ENCODE measurements around the gene RCSD1. TPM values are rescaled to one million over a fixed set of nuclear protein-coding genes. Genes with fewer than 3 reads are reported as not detected.
"Not testable (repeated sequence)": the region's sequence is repeated elsewhere in the genome, so short reads cannot be mapped to it uniquely, and the experiment has no call there.

The RCSD1 gene
- polyA plus RNA-seq, 1 experiment, result not detected

GRCh38 chr1:167737169-167737568 lies 107.1 kb downstream of the RCSD1 start:
- H3K9me3 ChIP-seq (ENCODE audit: control insufficient read depth, insufficient read depth, low read length), result no peaks in the 10 kb centered on the region; the same call in 1 of the 2 replicates
- ChIA-PET CTCF (no interaction called here), POLR2A (no interaction called here)
- H3K27ac ChIP-seq (ENCODE audit: low read depth, low read length), result no peak overlapping the region
- no peaks in the 10 kb centered on the region for H3K27me3 ChIP-seq (ENCODE audit: control insufficient read depth, insufficient read depth, low read length)
- TF ChIP-seq CTCF (IDR thresholded peaks at IDR 0.05; ENCODE audit: low read depth, low read length), result no peak
- no peak for DNase-seq (ENCODE audit: low read depth, low spot score)
- H3K4me3 ChIP-seq (ENCODE audit: low read depth, low read length), result no peak overlapping the region

GRCh38 chr1:167738158-167738557 lies 108.1 kb downstream of the RCSD1 start:
- ChIA-PET POLR2A (no interaction called here), CTCF (no interaction called here)
- no peak for DNase-seq (ENCODE audit: low read depth, low spot score)
- Histone ChIP-seq H3K27me3 (ENCODE audit: control insufficient read depth, insufficient read depth, low read length) (no peaks in the 10 kb centered on the region), H3K9me3 (ENCODE audit: control insufficient read depth, insufficient read depth, low read length) (no peaks in the 10 kb centered on the region; the same call in 1 of the 2 replicates), H3K4me3 (ENCODE audit: low read depth, low read length) (no peak overlapping the region), H3K27ac (ENCODE audit: low read depth, low read length) (no peak overlapping the region)
- no peak for TF ChIP-seq CTCF (IDR thresholded peaks at IDR 0.05; ENCODE audit: low read depth, low read length)

DNA sequence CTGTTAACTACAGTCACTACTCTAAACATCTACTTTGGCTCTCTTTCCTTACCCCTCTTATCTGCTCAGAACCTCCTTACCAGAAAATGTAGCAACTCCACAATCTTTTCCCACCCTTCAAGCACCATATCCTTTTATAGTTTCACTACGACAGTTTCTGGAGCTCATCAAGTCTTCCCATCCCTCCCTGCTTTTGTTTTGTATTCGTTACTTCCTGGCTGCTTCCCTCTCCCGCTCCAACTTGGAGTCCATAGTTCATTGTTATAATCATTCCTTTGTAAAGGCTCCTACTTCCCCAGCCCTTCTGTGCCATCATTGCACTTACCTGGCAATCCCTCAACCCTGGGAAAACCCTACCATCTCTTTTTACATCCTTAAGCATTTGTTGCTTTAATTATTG lies 109.7 kb downstream of the RCSD1 start:
- no peak overlapping the region for H3K4me3 ChIP-seq (ENCODE audit: low read depth, low read length)

GRCh38 chr1:167741103-167741502 lies 111.1 kb downstream of the RCSD1 start:
- H3K9me3 ChIP-seq (ENCODE audit: control insufficient read depth, insufficient read depth, low read length); POLR2A ChIA-PET; H3K4me3 ChIP-seq (ENCODE audit: low read depth, low read length); H3K27me3 ChIP-seq (ENCODE audit: control insufficient read depth, insufficient read depth, low read length); H3K27ac ChIP-seq (ENCODE audit: low read depth, low read length); DNase-seq (ENCODE audit: low read depth, low spot score): not testable (repeated sequence)
- CTCF ChIA-PET, result interaction anchor here (0.7 to 3.2 kb wide), 2 partner anchors 26 to 81 kb away, joined by 5 to 12 read pairs; no protein-coding TSS in a partner anchor

More for the DNA sequence above, 109.7 kb downstream of the RCSD1 start:
- no peak overlapping the region for H3K27ac ChIP-seq (ENCODE audit: low read depth, low read length)
- DNase-seq (ENCODE audit: low read depth, low spot score), result no peak
- H3K9me3 ChIP-seq (ENCODE audit: control insufficient read depth, insufficient read depth, low read length), result no peaks in the 10 kb centered on the region; the same call in 1 of the 2 replicates
- CTCF ChIA-PET, result interaction anchor here (0.6 to 3.2 kb wide), 4 partner anchors 25 to 517 kb away, joined by 3 to 12 read pairs (median 5); no protein-coding TSS in a partner anchor
- POLR2A ChIA-PET, result no interaction called here
- no peak for TF ChIP-seq CTCF (IDR thresholded peaks at IDR 0.05; ENCODE audit: low read depth, low read length)
- H3K27me3 ChIP-seq (ENCODE audit: control insufficient read depth, insufficient read depth, low read length), result no peaks in the 10 kb centered on the region

DNA sequence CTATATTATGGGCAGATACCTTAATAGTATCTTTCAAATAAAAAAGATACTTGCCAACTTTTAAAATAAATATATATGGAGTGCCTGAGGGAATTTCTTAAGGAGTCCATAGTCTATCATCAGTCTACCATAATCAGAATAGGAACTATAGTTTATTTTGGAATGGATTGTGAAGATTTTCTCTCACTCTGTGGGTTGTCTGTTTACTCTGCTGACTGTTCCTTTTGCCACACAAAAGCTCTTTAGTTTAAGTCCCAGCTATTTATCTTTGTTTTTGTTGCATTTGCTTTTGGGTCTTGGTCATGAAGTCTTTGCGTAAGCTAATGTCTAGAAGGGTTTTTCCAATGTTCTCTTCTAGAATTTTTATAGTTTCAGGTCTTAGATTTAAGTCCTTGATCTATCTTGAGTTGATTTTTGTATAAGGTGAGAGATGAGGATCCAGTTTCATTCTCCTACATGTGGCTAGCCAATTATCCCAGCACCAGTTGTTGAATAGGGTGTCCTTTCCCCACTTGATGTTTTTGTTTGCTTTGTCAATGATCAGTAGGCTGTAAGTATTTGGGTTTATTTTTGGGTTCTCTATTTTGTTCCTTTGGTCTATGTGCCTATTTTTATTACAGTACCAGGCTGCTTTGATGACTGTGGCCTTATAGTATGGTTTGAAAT lies 112.5 kb downstream of the RCSD1 start:
- H3K4me3 ChIP-seq (ENCODE audit: low read depth, low read length); DNase-seq (ENCODE audit: low read depth, low spot score); H3K9me3 ChIP-seq (ENCODE audit: control insufficient read depth, insufficient read depth, low read length); H3K27ac ChIP-seq (ENCODE audit: low read depth, low read length); H3K27me3 ChIP-seq (ENCODE audit: control insufficient read depth, insufficient read depth, low read length); CTCF ChIA-PET: not testable (repeated sequence)
- POLR2A ChIA-PET, result interaction anchor here (0.6 kb wide), 1 partner anchor 48 kb away, joined by 6 read pairs; no protein-coding TSS in a partner anchor

DNA sequence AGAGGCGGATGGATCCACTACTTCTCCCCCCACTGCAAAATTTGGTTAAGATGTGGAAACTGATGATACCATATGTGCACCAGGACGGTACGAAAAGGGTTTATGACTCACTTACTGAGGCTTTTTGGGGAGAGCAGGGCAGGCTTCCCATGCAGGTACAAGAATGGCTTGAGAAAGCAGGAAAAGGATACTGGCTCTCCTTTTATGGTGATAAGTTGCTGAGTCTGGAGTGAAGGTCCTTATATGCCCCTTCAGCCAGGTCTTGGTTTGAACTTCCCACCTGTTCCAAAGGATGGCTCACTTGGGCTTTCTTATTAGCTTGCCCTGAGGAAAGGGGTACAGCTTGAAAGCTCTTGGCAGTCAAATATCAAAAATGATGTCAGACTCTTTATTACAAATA lies 114.9 kb downstream of the RCSD1 start:
- POLR2A ChIA-PET, result no interaction called here
- CTCF ChIA-PET, result interaction anchor here (0.9 to 1.0 kb wide), 2 partner anchors 58 to 337 kb away, joined by 3 read pairs; no protein-coding TSS in a partner anchor
- no peak for TF ChIP-seq CTCF (IDR thresholded peaks at IDR 0.05; ENCODE audit: low read depth, low read length)
- DNase-seq (ENCODE audit: low read depth, low spot score), result no peak
- H3K27me3 ChIP-seq (ENCODE audit: control insufficient read depth, insufficient read depth, low read length), result no peaks in the 10 kb centered on the region
- no peak overlapping the region for H3K4me3 ChIP-seq (ENCODE audit: low read depth, low read length)
- H3K27ac ChIP-seq (ENCODE audit: low read depth, low read length), result no peak overlapping the region
- H3K9me3 ChIP-seq (ENCODE audit: control insufficient read depth, insufficient read depth, low read length), result no peaks in the 10 kb centered on the region

Measured in AG04450 (cell line).